Measurements from ENCODE around the gene UVRAG.

- TF ChIP-seq ZKSCAN1 (IDR thresholded peaks at IDR 0.05; ENCODE audit: low read length): no peak
- TF ChIP-seq, protein P1, sequence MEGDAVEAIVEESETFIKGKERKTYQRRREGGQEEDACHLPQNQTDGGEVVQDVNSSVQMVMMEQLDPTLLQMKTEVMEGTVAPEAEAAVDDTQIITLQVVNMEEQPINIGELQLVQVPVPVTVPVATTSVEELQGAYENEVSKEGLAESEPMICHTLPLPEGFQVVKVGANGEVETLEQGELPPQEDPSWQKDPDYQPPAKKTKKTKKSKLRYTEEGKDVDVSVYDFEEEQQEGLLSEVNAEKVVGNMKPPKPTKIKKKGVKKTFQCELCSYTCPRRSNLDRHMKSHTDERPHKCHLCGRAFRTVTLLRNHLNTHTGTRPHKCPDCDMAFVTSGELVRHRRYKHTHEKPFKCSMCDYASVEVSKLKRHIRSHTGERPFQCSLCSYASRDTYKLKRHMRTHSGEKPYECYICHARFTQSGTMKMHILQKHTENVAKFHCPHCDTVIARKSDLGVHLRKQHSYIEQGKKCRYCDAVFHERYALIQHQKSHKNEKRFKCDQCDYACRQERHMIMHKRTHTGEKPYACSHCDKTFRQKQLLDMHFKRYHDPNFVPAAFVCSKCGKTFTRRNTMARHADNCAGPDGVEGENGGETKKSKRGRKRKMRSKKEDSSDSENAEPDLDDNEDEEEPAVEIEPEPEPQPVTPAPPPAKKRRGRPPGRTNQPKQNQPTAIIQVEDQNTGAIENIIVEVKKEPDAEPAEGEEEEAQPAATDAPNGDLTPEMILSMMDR (CRISPR knock-in tag; IDR thresholded peaks at IDR 0.05): no peak
- TF ChIP-seq ZNF143 (CRISPR knock-in tag; IDR thresholded peaks at IDR 0.05): no peak
- TF ChIP-seq ESRRA (CRISPR knock-in tag; IDR thresholded peaks at IDR 0.05; ENCODE audit: low read depth): no peak
- TF ChIP-seq ZNF30 (CRISPR knock-in tag; IDR thresholded peaks at IDR 0.05): no peak
- no peak for TF ChIP-seq HDAC6 (IDR thresholded peaks at IDR 0.05; ENCODE audit: low read depth, low read length)
- no peak for TF ChIP-seq RERE (CRISPR knock-in tag; IDR thresholded peaks at IDR 0.05; ENCODE audit: low read depth)
- TF ChIP-seq MED8 (CRISPR knock-in tag; IDR thresholded peaks at IDR 0.05; ENCODE audit: insufficient replicate concordance): no peak
- TF ChIP-seq ZNF251 (CRISPR knock-in tag; IDR thresholded peaks at IDR 0.05): no peak
- TF ChIP-seq ZFP91 (CRISPR knock-in tag; IDR thresholded peaks at IDR 0.05; ENCODE audit: borderline replicate concordance): no peak
These were observed 234.5 kb downstream of the UVRAG start for GRCh38 chr11:76049511-76049910.

Data from HepG2 (cell line).